Liver (tissue), 9 donors: Measurements from ENCODE around the gene ECI2. TPM values are rescaled to one million over a fixed set of nuclear protein-coding genes. Genes with fewer than 3 reads are reported as not detected.

Source experiments
- DNase-seq: peaks from one replicate; pipeline ENCODE4 v3.0.0-alpha.2; 2017; ENCODE audit warnings: low spot score
- H3K27ac ChIP-seq, 2 donors: one replicate each; pipeline ENCODE4 v1.7.0; 2013; ENCODE audit warnings: inconsistent platforms in 2 of 2, low read length in 2 of 2, control low read depth in 1 of 2, low read depth in 1 of 2, mild to moderate bottlenecking in 1 of 2
- H3K27me3 ChIP-seq, 4 donors: one replicate each; pipeline versions ENCODE4 v1.6.1 to v1.7.0; 2013; ENCODE audit warnings: low read length in 3 of 4, inconsistent platforms in 1 of 4, mild to moderate bottlenecking in 1 of 4, moderate library complexity in 1 of 4; ENCODE audit not compliant: control insufficient read depth in 4 of 4, insufficient read depth in 4 of 4
- H3K36me3 ChIP-seq, 4 donors: one replicate each; pipeline versions ENCODE4 v1.6.1 to v1.7.0; 2013; ENCODE audit warnings: low read length in 3 of 4, mild to moderate bottlenecking in 3 of 4, low read depth in 1 of 4, moderate library complexity in 1 of 4; ENCODE audit not compliant: control insufficient read depth in 4 of 4, insufficient read depth in 3 of 4
- H3K4me1 ChIP-seq, 4 donors: one replicate each; pipeline versions ENCODE4 v1.6.1 to v1.7.0; 2013; ENCODE audit warnings: low read length in 3 of 4, mild to moderate bottlenecking in 3 of 4, moderate library complexity in 1 of 4; ENCODE audit not compliant: control insufficient read depth in 4 of 4, insufficient read depth in 4 of 4
- H3K4me3 ChIP-seq, 3 donors: one replicate each; pipeline versions ENCODE4 v1.6.1 to v1.7.0; 2013; ENCODE audit warnings: low read length in 3 of 3, control low read depth in 1 of 3, low read depth in 1 of 3, mild to moderate bottlenecking in 1 of 3
- H3K9ac ChIP-seq, 2 donors: one replicate each; pipeline ENCODE4 v1.7.0; 2013; ENCODE audit warnings: low read length in 2 of 2, mild to moderate bottlenecking in 2 of 2, moderate library complexity in 2 of 2, control low read depth in 1 of 2, low read depth in 1 of 2
- H3K9me3 ChIP-seq, 4 donors: one replicate each; pipeline versions ENCODE4 v1.6.1 to v1.7.0; 2013; ENCODE audit warnings: low read length in 3 of 4; ENCODE audit not compliant: control insufficient read depth in 4 of 4
- EGR1 ChIP-seq, 2 donors: IDR thresholded peaks; 2 replicates each; pipeline ENCODE4 v1.6.1; 2016 to 2018; ENCODE audit warnings: antibody characterized with exemption in 2 of 2, low read depth in 2 of 2
- FOXA1 ChIP-seq: IDR thresholded peaks from 2 replicates; pipeline ENCODE4 v1.6.1; 2016; ENCODE audit warnings: antibody characterized with exemption
- FOXA2 ChIP-seq: IDR thresholded peaks from 2 replicates; pipeline ENCODE4 v1.6.1; 2016; ENCODE audit warnings: antibody characterized with exemption
- GABPA ChIP-seq, 2 donors: IDR thresholded peaks in 1 of 2; conservative IDR thresholded peaks in 1 of 2; 2 replicates each; pipeline ENCODE4 v1.6.1; 2016; ENCODE audit warnings: antibody characterized with exemption in 2 of 2, mild to moderate bottlenecking in 1 of 2, moderate library complexity in 1 of 2
- HNF4A ChIP-seq, 2 donors: conservative IDR thresholded peaks; 2 replicates each; pipeline ENCODE4 v1.6.1; 2016; ENCODE audit warnings: antibody characterized with exemption in 2 of 2, mild to moderate bottlenecking in 2 of 2
- HNF4G ChIP-seq: IDR thresholded peaks from 2 replicates; pipeline ENCODE4 v1.6.1; 2016; ENCODE audit warnings: antibody characterized with exemption
- JUND ChIP-seq, 2 donors: IDR thresholded peaks; 2 replicates each; pipeline ENCODE4 v1.6.1; 2016; ENCODE audit warnings: antibody characterized with exemption in 2 of 2
- NR2F2 ChIP-seq: IDR thresholded peaks from 2 replicates; pipeline ENCODE4 v1.6.1; 2016; ENCODE audit warnings: antibody characterized with exemption
- RAD21 ChIP-seq, 2 donors: IDR thresholded peaks; 2 replicates each; pipeline ENCODE4 v1.6.1; 2016; ENCODE audit warnings: antibody characterized with exemption in 2 of 2, mild to moderate bottlenecking in 2 of 2
- RXRA ChIP-seq, 2 donors: IDR thresholded peaks; 2 replicates each; pipeline ENCODE4 v1.6.1; 2017 to 2018; ENCODE audit warnings: antibody characterized with exemption in 2 of 2, mild to moderate bottlenecking in 1 of 2
- SP1 ChIP-seq: IDR thresholded peaks from 2 replicates; pipeline ENCODE4 v1.6.1; 2018; ENCODE audit warnings: antibody characterized with exemption, mild to moderate bottlenecking
- TAF1 ChIP-seq: conservative IDR thresholded peaks from 2 replicates; pipeline ENCODE4 v1.6.1; 2016; ENCODE audit warnings: antibody characterized with exemption, mild to moderate bottlenecking
- YY1 ChIP-seq: IDR thresholded peaks from 2 replicates; pipeline ENCODE4 v1.6.1; 2016; ENCODE audit warnings: antibody characterized with exemption, mild to moderate bottlenecking
- WGBS: extraction: QIAGEN DNeasy Blood & Tissue Kit; methylation state at CpG from one replicate; pipeline ENCODE4 v1.1.7; 2013; 5-methylcytosine and 5-hydroxymethylcytosine counted together
- polyA plus RNA-seq, 2 donors: library from polyadenylated mRNA; stranded (reverse) in 1 of 2; unstranded in 1 of 2; fragments of 200-250 nt in 1 of 2; fragments of >200 nt in 1 of 2; fragmentation: Nextera tagmentation in 1 of 2; extraction: Ambion mirVana in 1 of 2; gene quantifications; one replicate each; pipeline versions ENCODE4 v1.2.1 to v1.2.3, GENCODE V29; 2013 to 2015
- total RNA-seq, 2 donors: library from RNA; depleted of rRNA; stranded (reverse); fragments of >200 nt; gene quantifications; one replicate each; pipeline ENCODE4 v1.2.3, GENCODE V29; 2014
- TF ChIP-seq, protein P1 (sequence below): IDR thresholded peaks from 2 replicates; pipeline ENCODE4 v1.6.1; 2016; ENCODE audit warnings: antibody characterized with exemption
- TF ChIP-seq, protein P2 (sequence below): IDR thresholded peaks from 2 replicates; pipeline ENCODE4 v1.6.1; 2016; ENCODE audit warnings: antibody characterized with exemption
- TF ChIP-seq, protein P3 (sequence below): fragments of 150-350 bp; IDR thresholded peaks from 2 replicates; pipeline ENCODE4 v1.5.1; 2017; ENCODE audit warnings: improper control_type of control experiment, low read depth, low read length; ENCODE audit not compliant: missing input control
- TF ChIP-seq, protein P4 (sequence below): IDR thresholded peaks from 2 replicates; pipeline ENCODE4 v1.6.1; 2016; ENCODE audit warnings: antibody characterized with exemption
- donor health status: healthy.
- donor health status: healthy.
- donor health status: healthy.
- donor health status: healthy.
- donor health status: healthy.

ECI2 gene
- total and polyA plus RNA-seq, 4 donors, result 79.5 to 158 (median 126) TPM

DNA sequence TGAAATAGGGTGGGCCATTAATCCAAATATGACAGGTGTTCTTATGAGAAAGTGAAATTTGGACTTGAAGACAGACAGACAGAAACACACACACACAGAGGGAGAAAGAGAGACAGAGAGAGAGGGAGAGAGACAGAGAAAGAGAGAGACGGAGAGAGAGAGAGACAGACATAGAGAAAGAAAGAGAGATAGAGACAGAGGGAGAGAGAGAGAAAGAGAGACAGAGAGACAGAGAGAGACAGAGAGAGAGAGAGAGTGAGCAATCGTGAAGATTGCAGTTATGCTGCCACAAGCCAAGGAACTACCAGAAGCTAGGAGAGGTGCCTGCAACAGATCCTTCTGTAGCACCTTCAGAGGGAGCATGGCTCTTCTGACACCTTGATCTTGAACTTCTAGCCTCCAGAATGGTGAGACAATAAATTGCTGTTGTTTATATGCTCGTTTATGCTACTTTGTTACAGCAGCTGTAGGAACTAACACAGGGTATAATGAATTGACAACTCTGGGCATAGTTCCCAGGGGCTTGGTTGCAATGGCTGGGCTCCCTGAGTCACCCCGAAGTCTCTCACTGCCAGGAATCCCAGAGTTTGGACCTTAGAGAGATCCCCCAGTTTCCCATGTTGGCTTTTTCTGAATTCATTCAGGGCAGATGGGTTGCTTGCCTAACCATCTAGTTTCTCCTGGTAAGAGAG, 44.7 kb upstream of the ECI2 start:
- no peaks in the 10 kb centered on the region for H3K4me1 ChIP-seq
- no peak overlapping the region for H3K9ac ChIP-seq
- 91% methylated on average over 4 of the region's 4 CpGs for WGBS
- no peak for DNase-seq
- TF ChIP-seq SP1 (no peak), YY1 (no peak), JUND (IDR thresholded peaks at IDR 0.05) (no peak), HNF4A (conservative IDR thresholded peaks at IDR 0.05) (no peak), HNF4G (no peak), RXRA (IDR thresholded peaks at IDR 0.05) (no peak), GABPA (IDR thresholded peaks at IDR 0.05 in 1 of 2, conservative IDR thresholded peaks at IDR 0.05 in 1 of 2) (no peak)
- H3K9me3 ChIP-seq, result no peaks in the 10 kb centered on the region
- H3K27me3 ChIP-seq, result no peaks in the 10 kb centered on the region
- H3K27ac ChIP-seq, result no peak overlapping the region
- H3K4me3 ChIP-seq, result no peak overlapping the region
- no peaks in the 10 kb centered on the region for H3K36me3 ChIP-seq

DNA sequence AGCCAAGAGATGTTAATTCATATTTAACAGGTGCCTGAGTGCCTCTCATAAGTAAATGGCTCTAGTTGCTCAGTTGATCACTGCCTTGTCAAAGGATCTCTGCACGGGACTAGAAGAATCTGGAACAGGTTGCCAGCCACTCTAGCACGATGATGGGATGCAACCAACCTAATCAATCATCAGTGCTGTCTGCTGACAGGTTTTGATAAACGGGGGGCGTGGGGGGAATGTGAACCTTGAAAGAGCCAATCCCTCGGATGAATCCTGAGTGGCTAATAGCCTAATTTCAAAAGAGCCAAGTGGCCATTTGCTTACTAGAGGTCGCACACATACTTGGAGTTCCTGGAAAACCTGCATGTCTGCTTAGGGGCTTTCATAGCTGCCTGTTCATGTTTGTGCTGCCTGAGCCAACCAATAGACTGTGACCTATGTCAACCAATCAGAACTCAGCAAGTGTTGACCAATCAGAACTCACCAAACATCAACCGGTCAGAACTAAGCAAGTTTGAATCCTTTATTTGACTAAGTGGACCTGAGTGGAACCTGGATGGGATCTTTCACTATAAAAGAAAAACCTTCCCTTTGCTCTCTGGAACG, 43.5 kb upstream of the ECI2 start:
- Histone ChIP-seq H3K4me1 (no peaks in the 10 kb centered on the region), H3K4me3 (no peak overlapping the region), H3K27me3 (no peaks in the 10 kb centered on the region), H3K27ac (no peak overlapping the region), H3K9ac (no peak overlapping the region), H3K9me3 (no peaks in the 10 kb centered on the region), H3K36me3 (no peaks in the 10 kb centered on the region)
- TF ChIP-seq SP1 (no peak), NR2F2 (no peak), RAD21 (IDR thresholded peaks at IDR 0.05) (no peak), TAF1 (no peak), GABPA (IDR thresholded peaks at IDR 0.05 in 1 of 2, conservative IDR thresholded peaks at IDR 0.05 in 1 of 2) (no peak), EGR1 (IDR thresholded peaks at IDR 0.05; ENCODE audit: low read depth in 2 of 2) (no peak), FOXA1 (no peak), YY1 (no peak), HNF4G (no peak)
- TF ChIP-seq, protein P1, sequence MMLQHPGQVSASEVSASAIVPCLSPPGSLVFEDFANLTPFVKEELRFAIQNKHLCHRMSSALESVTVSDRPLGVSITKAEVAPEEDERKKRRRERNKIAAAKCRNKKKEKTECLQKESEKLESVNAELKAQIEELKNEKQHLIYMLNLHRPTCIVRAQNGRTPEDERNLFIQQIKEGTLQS, result no peak
- TF ChIP-seq, protein P2, sequence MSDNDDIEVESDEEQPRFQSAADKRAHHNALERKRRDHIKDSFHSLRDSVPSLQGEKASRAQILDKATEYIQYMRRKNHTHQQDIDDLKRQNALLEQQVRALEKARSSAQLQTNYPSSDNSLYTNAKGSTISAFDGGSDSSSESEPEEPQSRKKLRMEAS, result no peak
- TF ChIP-seq, protein P3, sequence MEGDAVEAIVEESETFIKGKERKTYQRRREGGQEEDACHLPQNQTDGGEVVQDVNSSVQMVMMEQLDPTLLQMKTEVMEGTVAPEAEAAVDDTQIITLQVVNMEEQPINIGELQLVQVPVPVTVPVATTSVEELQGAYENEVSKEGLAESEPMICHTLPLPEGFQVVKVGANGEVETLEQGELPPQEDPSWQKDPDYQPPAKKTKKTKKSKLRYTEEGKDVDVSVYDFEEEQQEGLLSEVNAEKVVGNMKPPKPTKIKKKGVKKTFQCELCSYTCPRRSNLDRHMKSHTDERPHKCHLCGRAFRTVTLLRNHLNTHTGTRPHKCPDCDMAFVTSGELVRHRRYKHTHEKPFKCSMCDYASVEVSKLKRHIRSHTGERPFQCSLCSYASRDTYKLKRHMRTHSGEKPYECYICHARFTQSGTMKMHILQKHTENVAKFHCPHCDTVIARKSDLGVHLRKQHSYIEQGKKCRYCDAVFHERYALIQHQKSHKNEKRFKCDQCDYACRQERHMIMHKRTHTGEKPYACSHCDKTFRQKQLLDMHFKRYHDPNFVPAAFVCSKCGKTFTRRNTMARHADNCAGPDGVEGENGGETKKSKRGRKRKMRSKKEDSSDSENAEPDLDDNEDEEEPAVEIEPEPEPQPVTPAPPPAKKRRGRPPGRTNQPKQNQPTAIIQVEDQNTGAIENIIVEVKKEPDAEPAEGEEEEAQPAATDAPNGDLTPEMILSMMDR, result no peak
- no peak for DNase-seq
- 89% methylated on average over 8 of the region's 8 CpGs for WGBS

DNA sequence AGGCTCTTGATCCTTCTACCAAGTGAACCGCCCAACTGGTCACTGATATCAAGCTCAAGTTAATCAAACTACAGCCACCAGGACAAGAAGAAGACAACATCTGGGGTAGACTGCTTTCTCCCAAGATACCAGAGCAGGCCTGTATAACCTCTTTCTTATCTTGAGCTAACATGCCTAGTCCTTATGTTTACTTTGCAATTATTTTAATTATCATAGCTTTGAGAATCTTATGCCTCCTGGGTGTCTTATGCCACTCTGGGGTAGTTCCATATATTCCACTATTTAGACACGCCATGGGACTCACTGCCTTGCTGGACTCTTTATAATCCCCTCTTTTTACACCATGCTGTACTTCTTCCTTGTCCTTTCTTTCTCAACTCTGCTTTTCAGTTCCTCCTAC, 41.5 kb upstream of the ECI2 start:
- no peak overlapping the region for H3K9ac ChIP-seq
- H3K4me3 ChIP-seq, result no peak overlapping the region
- H3K9me3 ChIP-seq, result no peaks in the 10 kb centered on the region
- H3K4me1 ChIP-seq, result no peaks in the 10 kb centered on the region
- no peaks in the 10 kb centered on the region for H3K27me3 ChIP-seq
- no peak for DNase-seq
- no peak overlapping the region for H3K27ac ChIP-seq
- no peaks in the 10 kb centered on the region for H3K36me3 ChIP-seq
- WGBS, result 95% methylated on average over 2 of the region's 2 CpGs
- TF ChIP-seq HNF4G (no peak), FOXA1 (no peak), RAD21 (IDR thresholded peaks at IDR 0.05) (no peak), TAF1 (no peak), RXRA (IDR thresholded peaks at IDR 0.05) (no peak), YY1 (no peak), FOXA2 (no peak), GABPA (IDR thresholded peaks at IDR 0.05 in 1 of 2, conservative IDR thresholded peaks at IDR 0.05 in 1 of 2) (no peak), HNF4A (conservative IDR thresholded peaks at IDR 0.05) (no peak), JUND (IDR thresholded peaks at IDR 0.05) (no peak), EGR1 (IDR thresholded peaks at IDR 0.05; ENCODE audit: low read depth in 2 of 2) (no peak)
- TF ChIP-seq, protein P3, result no peak
- TF ChIP-seq, protein P4, sequence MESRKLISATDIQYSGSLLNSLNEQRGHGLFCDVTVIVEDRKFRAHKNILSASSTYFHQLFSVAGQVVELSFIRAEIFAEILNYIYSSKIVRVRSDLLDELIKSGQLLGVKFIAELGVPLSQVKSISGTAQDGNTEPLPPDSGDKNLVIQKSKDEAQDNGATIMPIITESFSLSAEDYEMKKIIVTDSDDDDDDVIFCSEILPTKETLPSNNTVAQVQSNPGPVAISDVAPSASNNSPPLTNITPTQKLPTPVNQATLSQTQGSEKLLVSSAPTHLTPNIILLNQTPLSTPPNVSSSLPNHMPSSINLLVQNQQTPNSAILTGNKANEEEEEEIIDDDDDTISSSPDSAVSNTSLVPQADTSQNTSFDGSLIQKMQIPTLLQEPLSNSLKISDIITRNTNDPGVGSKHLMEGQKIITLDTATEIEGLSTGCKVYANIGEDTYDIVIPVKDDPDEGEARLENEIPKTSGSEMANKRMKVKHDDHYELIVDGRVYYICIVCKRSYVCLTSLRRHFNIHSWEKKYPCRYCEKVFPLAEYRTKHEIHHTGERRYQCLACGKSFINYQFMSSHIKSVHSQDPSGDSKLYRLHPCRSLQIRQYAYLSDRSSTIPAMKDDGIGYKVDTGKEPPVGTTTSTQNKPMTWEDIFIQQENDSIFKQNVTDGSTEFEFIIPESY, result no peak
- TF ChIP-seq, protein P1, result no peak
